Heart left ventricle (tissue), 13 donors: ENCODE data around the gene ADAMTS4.

ENCODE experiments used
- CTCF ChIP-seq, 12 donors: fragments of 200-600 bp; sonication (generic) in 4 of 12; IDR thresholded peaks; one replicate each; pipeline versions ENCODE4 v1.5.0 to v1.8.0; 2018 to 2022; ENCODE audit warnings: antibody characterized with exemption in 12 of 12, mild to moderate bottlenecking in 5 of 12
- POLR2A ChIP-seq, 2 donors: fragments of 450-650 bp; IDR thresholded peaks; one replicate each; pipeline ENCODE4 v1.6.1; 2017; ENCODE audit warnings: antibody characterized with exemption in 2 of 2, mild to moderate bottlenecking in 2 of 2, moderate library complexity in 2 of 2
- donor health status: ischemic (EF 13 %, LVEDD 7.1; RV severe dilation, severe dysfunction).
- donor health status: DM: no; HTN: yes; CAD: no.
- donor health status: DM: no; HTN: no; CAD: no.
- donor health status: ischemic (EF 25% LVEDD 6.9; RV normal size, moderate dysfunction).
- donor health status: ischemic (EF 25% LVEDD 5.7; RV mildly dilated, moderate dysfunction).
- donor health status: ischemic (EF 35%, LVEDD 5.7; RV mildly dilated, moderate dysfunction).
- donor health status: nonischemic (EF 11% LVEDD 7.7; RV severe dilation, severe dysfunction).
- donor health status: DM: yes; HTN: yes; CAD: no.
- donor health status: PGD.
- donor health status: ischemic (EF 29% LVEDD 5.4; RV normal size, mild dysfunction).
- donor health status: nonischemic (EF 23%, LVEDD 6.1; RV moderate dilation, normal function).

- peak in 7 of 12 donors; percentile 7 to 36 (median 30) for TF ChIP-seq CTCF (IDR thresholded peaks at IDR 0.05)
- no peak for TF ChIP-seq POLR2A (IDR thresholded peaks at IDR 0.05)
Measured at GRCh38 chr1:161180639-161181038, 18.2 kb downstream of the ADAMTS4 start.
